ENCODE measurements around the gene OR4N5.
"Not testable (repeated sequence)": the region's sequence is repeated elsewhere in the genome, so short reads cannot be mapped to it uniquely, and the experiment has no call there.

Gene OR4N5

GRCh38 chr14:20138520-20138919, at the start of gene OR4N5:
TSS of gene OR4N5 (plus strand) at chr14:20138820. CDS start at chr14:20143736, 4,916 bp downstream.
- DNase-seq (ENCODE audit: low spot score) = no peak

DNA sequence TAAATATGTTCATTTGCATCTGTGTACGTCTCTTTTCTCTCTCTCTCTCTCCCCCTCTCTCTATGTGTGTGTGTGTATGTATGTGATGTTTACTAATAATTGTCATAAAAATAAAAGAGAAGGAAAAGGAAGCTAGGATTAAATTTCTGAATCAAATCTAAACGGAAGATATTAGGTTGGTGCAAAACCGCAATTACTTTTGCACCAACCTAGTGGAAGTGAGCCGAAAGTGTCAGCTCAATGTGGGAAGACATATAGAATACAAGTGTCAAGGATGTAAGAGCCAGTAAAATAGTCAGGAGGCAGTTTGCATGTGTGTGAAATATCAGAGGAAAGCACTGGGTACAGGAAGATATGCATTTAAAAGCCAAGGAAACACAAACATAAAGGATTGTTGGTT, 46.6 kb upstream of the OR4N5 start:
- DNase-seq (ENCODE audit: low spot score) = no peak

DNA sequence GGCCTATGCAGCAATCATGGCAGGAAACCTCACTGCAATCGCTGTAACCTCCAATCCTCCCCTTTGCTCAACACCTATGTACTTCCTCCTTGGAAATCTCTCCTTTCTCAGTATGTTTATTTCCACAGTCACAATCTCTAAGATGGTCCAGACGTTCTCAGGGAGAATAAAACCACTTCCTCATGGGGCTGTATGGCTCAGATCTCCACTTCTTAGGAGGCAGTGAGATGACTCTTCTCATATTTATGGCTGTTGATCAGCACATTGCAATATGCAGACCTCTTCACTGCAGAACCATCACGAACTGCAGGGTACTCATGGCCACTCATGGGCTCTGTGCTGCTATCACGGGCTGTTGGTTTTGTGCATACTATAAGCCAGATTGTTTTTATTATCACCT, 45.2 kb upstream of the OR4N5 start:
- DNase-seq (ENCODE audit: low spot score) = no peak

- DNase-seq (ENCODE audit: low spot score) = not testable (repeated sequence)
Observed at GRCh38 chr14:20098926-20099770, 39.5 kb upstream of the OR4N5 start.

- no peak for DNase-seq (ENCODE audit: low spot score)
Observed at GRCh38 chr14:20110438-20110837, 28.2 kb upstream of the OR4N5 start, which contains the start of gene OR4K17. TSS of gene OR4K17 (plus strand) at chr14:20110739. CDS start at chr14:20117500, 6,761 bp downstream.

DNA sequence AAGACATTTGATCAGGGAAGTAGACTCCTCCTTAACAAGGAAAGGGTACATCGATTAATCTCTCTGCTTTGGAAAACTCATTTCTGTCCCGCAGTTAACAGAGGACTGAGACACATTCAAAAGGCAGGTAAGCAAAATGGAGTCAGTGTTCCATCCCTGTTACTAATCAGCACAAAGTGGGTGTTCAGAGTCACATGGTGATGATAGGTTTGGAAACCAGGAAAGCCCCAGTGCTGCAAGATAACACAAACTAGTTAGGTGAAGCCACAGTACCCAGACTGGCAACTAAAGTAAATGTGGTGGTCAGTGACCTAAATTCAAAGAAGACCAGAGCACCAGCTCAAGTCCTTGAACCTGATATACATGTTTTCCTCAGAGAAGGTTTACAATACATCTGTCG, 26.3 kb upstream of the OR4N5 start:
- DNase-seq (ENCODE audit: low spot score) = no peak

- DNase-seq (ENCODE audit: low spot score) = no peak
Observed at GRCh38 chr14:20116748-20117147, 21.9 kb upstream of the OR4N5 start.

GRCh38 chr14:20118795-20119194, 19.8 kb upstream of the OR4N5 start:
- no peak for DNase-seq (ENCODE audit: low spot score)

- DNase-seq (ENCODE audit: low spot score) = no peak
Observed at GRCh38 chr14:20143911-20144310, 5.3 kb downstream of the OR4N5 start.

DNA sequence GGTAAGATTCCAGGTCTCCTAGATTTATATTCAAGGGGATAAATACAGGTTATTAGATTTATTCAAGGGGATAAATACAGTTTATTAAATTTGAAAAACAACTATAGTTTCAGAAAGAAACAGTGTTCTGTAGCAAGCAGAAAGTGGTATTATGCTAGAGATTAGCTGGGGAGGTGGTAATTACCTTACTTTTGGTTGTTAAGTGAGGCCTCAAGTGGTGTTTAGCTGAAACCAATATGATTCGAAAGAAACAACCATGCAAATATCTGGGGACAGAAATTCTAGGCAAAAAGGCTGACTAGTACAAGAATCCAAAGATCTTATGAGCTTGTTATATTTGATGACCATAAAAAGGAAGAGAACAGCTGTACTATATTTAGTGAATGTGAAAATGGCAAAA, 6.2 kb downstream of the OR4N5 start:
- DNase-seq (ENCODE audit: low spot score) = no peak

- DNase-seq (ENCODE audit: low spot score) = no peak
Observed at GRCh38 chr14:20164462-20164861, 25.8 kb downstream of the OR4N5 start.

DNA sequence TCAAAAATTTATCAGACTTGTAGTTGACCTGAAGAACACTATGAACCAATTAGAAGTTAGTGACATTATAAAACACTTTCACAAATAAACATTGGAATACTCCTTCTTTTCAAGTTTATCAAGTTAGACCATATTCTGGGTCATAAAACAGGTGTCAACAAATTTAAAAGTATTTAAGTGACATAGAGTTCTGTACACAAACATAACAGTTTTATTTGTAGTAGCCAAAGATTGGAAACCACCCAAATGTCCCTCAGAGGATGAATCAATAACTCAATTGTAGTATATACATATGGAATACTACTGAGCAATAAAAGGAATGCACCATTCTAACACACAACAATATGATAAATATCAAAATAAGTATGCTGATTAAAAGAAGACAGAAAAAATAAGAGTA, 28.5 kb downstream of the OR4N5 start:
- no peak for DNase-seq (ENCODE audit: low spot score)

- DNase-seq (ENCODE audit: low spot score) = peak; percentile 24
Observed at GRCh38 chr14:20169852-20170251, 31.2 kb downstream of the OR4N5 start.

- DNase-seq (ENCODE audit: low spot score) = not testable (repeated sequence)
Observed at GRCh38 chr14:20174205-20174604, 35.6 kb downstream of the OR4N5 start.

DNA sequence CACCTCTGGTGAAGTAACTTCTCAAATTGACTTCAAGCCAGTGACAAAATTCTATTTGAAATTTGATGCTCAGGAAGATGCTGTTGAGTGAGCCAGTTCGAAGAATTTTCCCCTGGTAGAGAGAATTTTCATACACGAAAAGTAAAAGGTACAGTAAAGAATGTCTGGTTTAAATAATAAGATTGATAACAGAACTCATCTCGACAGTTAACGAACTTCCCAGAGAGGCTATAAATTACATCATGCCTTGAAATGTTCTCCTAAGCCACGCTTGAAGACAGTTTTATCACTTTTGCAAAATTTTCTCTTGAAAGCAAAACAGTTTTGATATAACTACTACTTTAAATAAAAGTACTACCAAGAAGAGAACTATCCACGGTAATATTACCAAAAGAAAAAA, 37.7 kb downstream of the OR4N5 start:
- no peak for DNase-seq (ENCODE audit: low spot score)

GRCh38 chr14:20177433-20177974, 38.9 kb downstream of the OR4N5 start:
- DNase-seq (ENCODE audit: low spot score) = no peak

DNA sequence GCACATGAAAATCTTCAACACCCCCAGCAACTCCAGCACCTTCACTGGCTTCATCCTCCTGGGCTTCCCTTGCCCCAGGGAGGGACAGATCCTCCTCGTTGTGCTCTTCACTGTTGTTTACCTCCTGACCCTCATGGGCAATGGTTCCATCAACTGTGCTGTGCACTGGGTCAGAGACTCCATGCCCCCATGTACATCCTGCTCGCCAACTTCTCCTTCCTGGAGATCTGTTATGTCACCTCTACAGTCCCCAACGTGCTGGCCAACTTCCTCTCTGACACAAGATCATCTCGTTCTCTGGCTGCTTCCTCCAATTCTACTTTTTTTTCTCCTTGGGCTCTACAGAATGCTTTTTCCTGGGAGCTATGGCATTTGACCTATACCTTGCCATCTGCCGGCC, 40.6 kb downstream of the OR4N5 start:
- no peak for DNase-seq (ENCODE audit: low spot score)

DNA sequence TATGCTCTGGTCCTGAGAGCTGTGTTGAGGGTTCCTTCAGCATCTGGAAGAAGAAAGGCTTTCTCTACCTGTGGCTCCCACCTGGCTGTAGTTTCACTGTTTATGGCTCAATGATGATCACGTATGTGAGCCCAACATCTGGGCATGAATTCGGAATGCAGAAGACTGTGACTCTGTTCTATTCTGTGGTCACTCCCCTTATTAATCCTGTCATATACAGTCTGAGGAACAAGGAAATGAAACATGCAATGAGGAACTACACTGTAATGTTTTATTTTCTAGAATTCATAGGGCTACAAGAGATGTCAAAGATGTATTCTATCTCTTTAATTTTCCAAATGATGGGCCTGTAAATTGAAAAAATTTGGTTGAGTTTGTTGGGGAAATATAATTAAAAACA, 41.3 kb downstream of the OR4N5 start:
- no peak for DNase-seq (ENCODE audit: low spot score)

- DNase-seq (ENCODE audit: low spot score) = no peak
Observed at GRCh38 chr14:20180486-20180885, 41.9 kb downstream of the OR4N5 start.

- peak; percentile 55 for DNase-seq (ENCODE audit: low spot score)
Observed at GRCh38 chr14:20184181-20184580, 45.6 kb downstream of the OR4N5 start.

GRCh38 chr14:20190596-20190995, 52.0 kb downstream of the OR4N5 start, which contains the start of gene OR11G2:
TSS of gene OR11G2 (plus strand) at chr14:20190896. CDS start at chr14:20197438, 6,542 bp downstream.
- DNase-seq (ENCODE audit: low spot score) = no peak

DNA sequence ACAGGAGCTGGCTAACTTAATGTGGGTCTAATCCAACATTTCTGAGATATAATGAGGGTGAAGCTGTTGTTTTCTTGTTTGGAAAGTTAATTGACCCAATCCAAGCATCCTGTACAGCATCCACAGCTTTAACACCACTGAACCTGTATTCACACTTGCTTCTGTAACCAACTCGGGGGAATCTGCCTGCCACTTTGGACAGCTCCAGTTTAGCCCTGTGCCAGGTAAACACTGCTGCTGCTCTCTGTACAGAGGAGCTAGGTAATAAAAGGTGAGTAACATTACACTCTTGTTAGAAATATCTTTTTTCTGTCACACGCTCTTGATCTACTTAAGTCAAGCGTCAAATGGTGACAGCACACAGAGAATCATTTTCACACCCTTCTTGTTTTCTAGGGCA, 52.8 kb downstream of the OR4N5 start:
- no peak for DNase-seq (ENCODE audit: low spot score)

DNA sequence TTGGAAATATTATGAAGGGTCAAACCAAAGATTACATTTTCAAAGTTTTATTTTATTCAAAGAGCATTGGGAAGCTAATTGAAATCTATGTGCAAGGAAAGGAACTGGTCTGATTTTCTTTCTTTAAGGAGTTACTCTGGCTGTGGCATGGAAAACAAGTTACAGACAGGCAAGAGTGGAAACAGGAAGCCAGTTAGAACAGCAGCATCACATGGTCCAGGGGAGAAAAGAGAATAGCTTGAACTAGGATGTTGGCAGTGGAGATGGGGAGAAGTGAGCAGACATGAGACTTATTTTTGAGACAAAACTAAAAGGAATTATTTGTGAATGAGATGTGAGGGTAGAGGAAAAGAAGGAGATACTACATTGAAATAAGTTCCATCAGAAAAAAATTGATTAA, 55.5 kb downstream of the OR4N5 start:
- DNase-seq (ENCODE audit: low spot score) = no peak

Data from GM03348 (cell line).